NAMALWA (cell line): ENCODE results near the gene PRMT7.

Source experiments
- DNase-seq: peaks from one replicate; pipeline ENCODE4 v3.0.0-alpha.2; 2015; ENCODE audit warnings: low spot score

Gene PRMT7

GRCh38 chr16:68306633-68307032, 4.2 kb upstream of the PRMT7 start:
- no peak for DNase-seq

- DNase-seq, result no peak
These were observed 1.0 kb upstream of the PRMT7 start for GRCh38 chr16:68309799-68310198.

- DNase-seq, result no peak
These were observed 414 bp upstream of the PRMT7 start for GRCh38 chr16:68310437-68310773.

GRCh38 chr16:68313116-68313515, 2.3 kb downstream of the PRMT7 start:
- no peak for DNase-seq

GRCh38 chr16:68319185-68319908, 8.5 kb downstream of the PRMT7 start:
- DNase-seq, result no peak

GRCh38 chr16:68324336-68324735, 13.5 kb downstream of the PRMT7 start:
- no peak for DNase-seq

- no peak for DNase-seq
These were observed 14.1 kb downstream of the PRMT7 start for GRCh38 chr16:68324780-68325357.

- DNase-seq, result peak; percentile 89
These were observed 17.5 kb downstream of the PRMT7 start for GRCh38 chr16:68328151-68328859.

GRCh38 chr16:68328860-68329390, 18.1 kb downstream of the PRMT7 start:
- no peak for DNase-seq

- DNase-seq, result no peak
These were observed 21.1 kb downstream of the PRMT7 start for GRCh38 chr16:68331879-68332410.

GRCh38 chr16:68332411-68333121, 21.7 kb downstream of the PRMT7 start:
- peak; percentile 41 for DNase-seq

GRCh38 chr16:68335175-68335574, 24.4 kb downstream of the PRMT7 start:
- no peak for DNase-seq

- no peak for DNase-seq
These were observed 27.7 kb downstream of the PRMT7 start for GRCh38 chr16:68338326-68339119.

- no peak for DNase-seq
These were observed 28.4 kb downstream of the PRMT7 start for GRCh38 chr16:68339214-68339613.

- DNase-seq, result no peak
These were observed 31.8 kb downstream of the PRMT7 start for GRCh38 chr16:68342620-68343019.

- no peak for DNase-seq
These were observed 32.3 kb downstream of the PRMT7 start for GRCh38 chr16:68343137-68343536.

- DNase-seq, result no peak
These were observed 33.4 kb downstream of the PRMT7 start for GRCh38 chr16:68344252-68344651.

- DNase-seq, result no peak
These were observed 34.6 kb downstream of the PRMT7 start for GRCh38 chr16:68345351-68345810.

- DNase-seq, result no peak
These were observed 35.3 kb downstream of the PRMT7 start for GRCh38 chr16:68345958-68346635.

GRCh38 chr16:68346892-68347480, 36.2 kb downstream of the PRMT7 start:
- DNase-seq, result no peak
